Activated naive CD8-positive, alpha-beta T cell treated with anti-CD3 and anti-CD28 coated beads, Interleukin-2, amount 10 ng/mL, durations not matched to agents 7 days and 5 days (primary cell): ENCODE results near the gene SNX25. TPM values are rescaled to one million over a fixed set of nuclear protein-coding genes. Genes with fewer than 3 reads are reported as not detected.
"Not testable (repeated sequence)": the region's sequence is repeated elsewhere in the genome, so short reads cannot be mapped to it uniquely, and the experiment has no call there.

Experiments
- ATAC-seq: fragments of 150-1000 bp; cut with Tn5 transposase; one replicate; pipeline ENCODE4 v1.10.0; 2021; ENCODE audit warnings: low read depth, moderate library complexity
- POLR2A ChIA-PET: fragments of 350-600 bp; sonication (Branson Sonifier 250); formaldehyde crosslinking; loops from one replicate; lab custom pipeline; 2021; ENCODE audit warnings: antibody characterized with exemption; lab: Charles Lee
- DNase-seq: peaks from one replicate; pipeline ENCODE4 v3.0.0; 2021
- H3K27ac Mint-ChIP-seq: one replicate; pipeline ENCODE4 v1.8.0; 2022; ENCODE audit warnings: mild to moderate bottlenecking, mixed read lengths
- H3K27me3 Mint-ChIP-seq: one replicate; pipeline ENCODE4 v1.8.0; 2022; ENCODE audit warnings: mild to moderate bottlenecking, moderate library complexity, mixed read lengths
- H3K36me3 Mint-ChIP-seq: one replicate; pipeline ENCODE4 v1.8.0; 2021; ENCODE audit warnings: mild to moderate bottlenecking, mixed read lengths
- H3K4me1 Mint-ChIP-seq: one replicate; pipeline ENCODE4 v1.8.0; 2021; ENCODE audit warnings: mixed read lengths
- H3K4me3 Mint-ChIP-seq: one replicate; pipeline ENCODE4 v1.8.0; 2022; ENCODE audit warnings: mild to moderate bottlenecking, moderate library complexity, mixed read lengths
- H3K9me3 Mint-ChIP-seq: one replicate; pipeline ENCODE4 v1.8.0; 2021; ENCODE audit warnings: mixed read lengths
- total RNA-seq, 2 experiments: library from RNA; stranded (reverse); gene quantifications; one replicate each; pipeline ENCODE4 v1.2.3, GENCODE V29; 2021

SNX25 gene
- total RNA-seq, 2 experiments from 2014 or later: 15.9 to 16.4 TPM

- Mint-ChIP-seq H3K4me3 (no peak overlapping the region), H3K27ac (no peak overlapping the region), H3K36me3 (peaks cover 16% of the 10 kb centered on the region), H3K9me3 (no peaks in the 10 kb centered on the region), H3K4me1 (peaks cover 7% of the 10 kb centered on the region), H3K27me3 (no peaks in the 10 kb centered on the region)
- DNase-seq: no peak
- ATAC-seq: no peak
- POLR2A ChIA-PET: interaction anchor here (0.5 kb wide), 1 partner anchor 662 kb away, joined by 5 read pairs; no protein-coding TSS in a partner anchor
These were observed 37.8 kb downstream of the SNX25 start for GRCh38 chr4:185247151-185247550.

GRCh38 chr4:185248393-185249039 lies 39.1 kb downstream of the SNX25 start:
- POLR2A ChIA-PET: no interaction called here
- no peak overlapping the region for H3K27ac Mint-ChIP-seq
- ATAC-seq (no peak), DNase-seq (no peak)
- H3K9me3 Mint-ChIP-seq: no peaks in the 10 kb centered on the region
- peaks cover 16% of the 10 kb centered on the region for H3K36me3 Mint-ChIP-seq
- H3K4me1 Mint-ChIP-seq: peaks cover 7% of the 10 kb centered on the region
- no peak overlapping the region for H3K4me3 Mint-ChIP-seq
- H3K27me3 Mint-ChIP-seq: no peaks in the 10 kb centered on the region

DNA sequence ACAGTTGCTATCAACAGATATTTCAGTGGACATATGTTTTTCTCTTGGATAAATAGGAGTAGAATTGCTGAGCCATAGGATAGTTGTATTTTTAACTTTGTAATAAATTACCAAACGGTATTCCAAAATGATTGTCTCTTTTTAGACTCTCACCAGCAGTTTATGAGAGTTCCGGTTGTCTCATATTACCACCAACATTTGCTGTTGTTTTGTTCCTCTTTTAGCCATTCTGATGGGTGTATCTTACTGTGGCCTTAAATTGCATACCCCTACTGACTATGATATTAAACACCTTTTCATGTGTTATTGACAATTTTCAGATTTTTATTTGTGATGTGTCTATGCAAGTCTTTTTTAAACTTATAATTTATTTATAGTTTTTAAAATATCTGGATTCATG lies 39.7 kb downstream of the SNX25 start:
- POLR2A ChIA-PET: no interaction called here
- no peak overlapping the region for H3K27ac Mint-ChIP-seq
- peaks cover 17% of the 10 kb centered on the region for H3K36me3 Mint-ChIP-seq

GRCh38 chr4:185254434-185254833 lies 45.0 kb downstream of the SNX25 start:
- Mint-ChIP-seq H3K36me3 (peaks cover 17% of the 10 kb centered on the region), H3K27ac (no peak overlapping the region), H3K9me3 (no peaks in the 10 kb centered on the region), H3K4me1 (peaks cover 21% of the 10 kb centered on the region), H3K27me3 (no peaks in the 10 kb centered on the region), H3K4me3 (no peak overlapping the region)
- no peak for DNase-seq
- no peak for ATAC-seq
- POLR2A ChIA-PET: interaction anchor here (1.8 kb wide), 1 partner anchor 45 kb away, joined by 4 read pairs; the partner anchor contains the start of gene SNX25

More for the DNA sequence above, 39.7 kb downstream of the SNX25 start:
- no peaks in the 10 kb centered on the region for H3K9me3 Mint-ChIP-seq
- H3K4me1 Mint-ChIP-seq: peaks cover 8% of the 10 kb centered on the region
- H3K27me3 Mint-ChIP-seq: no peaks in the 10 kb centered on the region
- ATAC-seq: no peak
- H3K4me3 Mint-ChIP-seq: no peak overlapping the region
- no peak for DNase-seq

DNA sequence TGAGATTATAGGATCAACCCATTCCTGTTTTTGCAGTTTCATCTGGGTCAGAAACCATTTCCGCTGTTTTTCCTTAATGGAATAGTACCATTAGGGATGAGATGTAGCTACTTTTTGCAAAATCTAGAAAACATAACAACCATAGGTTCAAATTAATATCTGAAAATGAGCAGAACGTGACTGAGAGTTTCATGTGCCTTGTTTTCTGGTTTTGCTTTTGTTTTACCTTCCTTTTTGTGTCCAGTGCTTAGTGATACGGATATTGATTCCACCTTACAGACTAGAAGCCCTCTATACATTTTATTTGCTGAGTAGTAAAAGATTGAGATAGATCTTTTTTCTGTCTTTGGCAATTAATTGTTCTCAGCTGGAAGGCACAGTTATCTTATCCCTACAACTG lies 46.5 kb downstream of the SNX25 start:
- Mint-ChIP-seq H3K27ac (no peak overlapping the region), H3K4me3 (no peak overlapping the region), H3K36me3 (peaks cover 10% of the 10 kb centered on the region), H3K9me3 (no peaks in the 10 kb centered on the region), H3K4me1 (peaks cover 21% of the 10 kb centered on the region), H3K27me3 (no peaks in the 10 kb centered on the region)
- POLR2A ChIA-PET: no interaction called here
- DNase-seq (no peak), ATAC-seq (no peak)

- no peaks in the 10 kb centered on the region for H3K27me3 Mint-ChIP-seq
- H3K9me3 Mint-ChIP-seq: no peaks in the 10 kb centered on the region
- peaks cover 8% of the 10 kb centered on the region for H3K36me3 Mint-ChIP-seq
- H3K4me1 Mint-ChIP-seq: peaks cover 17% of the 10 kb centered on the region
- POLR2A ChIA-PET: no interaction called here
- no peak overlapping the region for H3K27ac Mint-ChIP-seq
- DNase-seq (no peak), ATAC-seq (no peak)
- H3K4me3 Mint-ChIP-seq: no peak overlapping the region
These were observed 47.0 kb downstream of the SNX25 start for GRCh38 chr4:185256446-185256845.

- no peak overlapping the region for H3K27ac Mint-ChIP-seq
- DNase-seq (no peak), ATAC-seq (no peak)
- no peak overlapping the region for H3K4me3 Mint-ChIP-seq
- no peaks in the 10 kb centered on the region for H3K27me3 Mint-ChIP-seq
- POLR2A ChIA-PET: no interaction called here
- H3K9me3 Mint-ChIP-seq: no peaks in the 10 kb centered on the region
- peaks cover 15% of the 10 kb centered on the region for H3K4me1 Mint-ChIP-seq
- H3K36me3 Mint-ChIP-seq: peaks cover 7% of the 10 kb centered on the region
These were observed 47.7 kb downstream of the SNX25 start for GRCh38 chr4:185257086-185257485.

- no peak for ATAC-seq
- H3K27ac Mint-ChIP-seq: no peak overlapping the region
- no peak for DNase-seq
- H3K4me1 Mint-ChIP-seq: peaks cover 15% of the 10 kb centered on the region
- no peaks in the 10 kb centered on the region for H3K27me3 Mint-ChIP-seq
- no peaks in the 10 kb centered on the region for H3K9me3 Mint-ChIP-seq
- peaks cover 7% of the 10 kb centered on the region for H3K36me3 Mint-ChIP-seq
- POLR2A ChIA-PET: no interaction called here
- no peak overlapping the region for H3K4me3 Mint-ChIP-seq
These were observed 48.3 kb downstream of the SNX25 start for GRCh38 chr4:185257694-185258093.

DNA sequence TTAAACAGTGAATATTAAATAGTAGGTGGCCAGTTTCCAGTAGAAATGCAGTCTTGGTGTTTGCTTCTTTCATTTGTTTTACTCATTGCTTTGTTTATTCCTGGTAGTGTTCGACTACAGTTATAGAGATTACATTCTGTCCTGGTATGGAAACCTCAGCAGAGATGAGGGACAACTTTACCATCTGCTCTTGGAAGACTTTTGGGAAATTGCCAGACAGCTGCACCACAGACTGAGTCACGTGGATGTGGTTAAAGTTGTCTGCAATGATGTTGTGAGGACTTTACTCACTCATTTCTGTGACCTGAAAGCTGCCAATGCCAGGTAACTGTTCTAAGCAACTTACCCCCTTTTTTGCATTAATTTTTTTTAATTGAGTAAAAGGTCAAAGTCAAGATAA lies 49.3 kb downstream of the SNX25 start:
- H3K4me3 Mint-ChIP-seq, POLR2A ChIA-PET, DNase-seq, H3K9me3 Mint-ChIP-seq, ATAC-seq, H3K36me3 Mint-ChIP-seq, H3K27me3 Mint-ChIP-seq, H3K27ac Mint-ChIP-seq: not testable (repeated sequence)
- peaks cover 21% of the 10 kb centered on the region for H3K4me1 Mint-ChIP-seq

- H3K9me3 Mint-ChIP-seq: no peaks in the 10 kb centered on the region
- ATAC-seq (no peak), DNase-seq (no peak)
- H3K36me3 Mint-ChIP-seq: peaks cover 6% of the 10 kb centered on the region
- no peak overlapping the region for H3K4me3 Mint-ChIP-seq
- POLR2A ChIA-PET: no interaction called here
- no peak overlapping the region for H3K27ac Mint-ChIP-seq
- H3K4me1 Mint-ChIP-seq: peaks cover 15% of the 10 kb centered on the region
- H3K27me3 Mint-ChIP-seq: no peaks in the 10 kb centered on the region
These were observed 50.3 kb downstream of the SNX25 start for GRCh38 chr4:185259719-185260118.

- Mint-ChIP-seq H3K27ac (no peak overlapping the region), H3K4me1 (peaks cover 18% of the 10 kb centered on the region)
- POLR2A ChIA-PET: no interaction called here
These were observed 52.5 kb downstream of the SNX25 start for GRCh38 chr4:185261946-185262345.

DNA sequence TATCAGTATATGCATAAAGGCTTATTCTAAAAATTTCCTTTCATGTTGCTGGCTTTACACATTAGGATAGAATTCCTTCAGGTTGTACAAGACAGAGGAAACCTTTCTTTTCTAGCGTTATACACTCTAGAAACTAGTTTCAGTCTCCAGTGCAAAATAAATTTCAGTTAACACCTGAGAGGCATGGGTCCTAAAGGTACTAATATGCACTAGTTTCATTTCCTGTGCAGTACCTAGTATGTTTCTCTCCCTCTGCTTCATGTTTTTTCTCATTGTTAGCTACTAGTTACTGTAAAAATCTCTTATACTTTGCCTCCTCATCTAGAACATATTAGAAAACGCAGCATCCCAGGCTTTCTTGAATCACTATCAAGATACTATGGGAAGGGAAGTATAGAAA lies 54.0 kb downstream of the SNX25 start:
- Mint-ChIP-seq H3K27me3 (no peaks in the 10 kb centered on the region), H3K9me3 (no peaks in the 10 kb centered on the region), H3K4me3 (no peak overlapping the region), H3K4me1 (peaks cover 18% of the 10 kb centered on the region), H3K27ac (no peak overlapping the region), H3K36me3 (peaks cover 15% of the 10 kb centered on the region)
- DNase-seq (no peak), ATAC-seq (no peak)
- POLR2A ChIA-PET: no interaction called here

More at GRCh38 chr4:185261946-185262345, 52.5 kb downstream of the SNX25 start:
- Mint-ChIP-seq H3K4me3 (no peak overlapping the region), H3K36me3 (peaks cover 8% of the 10 kb centered on the region), H3K27me3 (no peaks in the 10 kb centered on the region), H3K9me3 (no peaks in the 10 kb centered on the region)
- no peak for DNase-seq
- no peak for ATAC-seq

DNA sequence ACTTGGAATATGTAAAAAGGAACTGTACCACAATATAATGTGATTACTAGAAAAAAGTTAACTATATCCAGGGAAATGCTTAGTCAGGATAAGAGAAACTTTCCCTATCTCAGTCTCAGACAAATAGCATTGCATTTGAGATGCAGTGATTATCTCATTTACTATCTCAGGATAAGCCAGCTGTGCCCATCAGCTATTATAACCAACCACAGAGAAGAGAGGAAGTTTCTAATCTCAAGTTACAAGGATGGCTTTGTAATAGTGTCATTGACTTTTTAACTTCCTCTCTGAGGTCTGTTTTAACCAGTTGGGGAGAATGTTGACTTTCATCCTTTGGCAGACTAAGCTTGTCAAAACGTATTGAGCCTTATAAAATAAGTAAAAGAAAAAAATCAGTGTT lies 56.5 kb downstream of the SNX25 start:
- no peak overlapping the region for H3K4me3 Mint-ChIP-seq
- H3K9me3 Mint-ChIP-seq: no peaks in the 10 kb centered on the region
- POLR2A ChIA-PET: no interaction called here
- no peaks in the 10 kb centered on the region for H3K27me3 Mint-ChIP-seq
- H3K36me3 Mint-ChIP-seq: peaks cover 22% of the 10 kb centered on the region
- peaks cover 17% of the 10 kb centered on the region for H3K4me1 Mint-ChIP-seq
- no peak overlapping the region for H3K27ac Mint-ChIP-seq
- peak; percentile 72 for ATAC-seq
- no peak for DNase-seq

DNA sequence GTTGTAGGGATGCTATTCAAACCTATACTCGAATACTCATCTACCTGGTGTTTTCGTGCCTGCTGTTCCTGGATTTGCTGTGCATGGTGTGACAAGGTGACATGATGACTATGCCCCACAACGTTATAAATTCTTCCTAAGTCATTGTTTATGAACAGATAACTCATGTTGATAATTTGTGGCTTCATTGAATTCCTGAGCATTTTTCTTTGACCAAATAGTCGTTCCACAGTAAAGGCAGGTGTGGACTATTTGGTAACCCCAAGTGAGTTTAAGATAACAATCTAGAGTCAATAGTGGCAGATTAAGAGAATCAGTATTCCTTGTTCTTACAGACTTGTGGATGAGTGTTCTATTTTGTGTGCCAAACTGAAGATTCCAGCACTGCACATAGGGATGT lies 59.9 kb downstream of the SNX25 start:
- Mint-ChIP-seq H3K36me3 (peaks cover 24% of the 10 kb centered on the region), H3K27ac (no peak overlapping the region), H3K9me3 (no peaks in the 10 kb centered on the region), H3K4me1 (peaks cover 10% of the 10 kb centered on the region), H3K27me3 (no peaks in the 10 kb centered on the region), H3K4me3 (no peak overlapping the region)
- POLR2A ChIA-PET: no interaction called here
- no peak for DNase-seq
- no peak for ATAC-seq
